SK-N-SH (cell line): Measurements from ENCODE around the gene SLC7A6OS. TPM values are rescaled to one million over a fixed set of nuclear protein-coding genes. Genes with fewer than 3 reads are reported as not detected.
A peak's percentile ranks its signal among the peaks of the same experiment; 100 is the strongest.

Experiments
- CTCF ChIA-PET: fragments of 300-600, 350-600 bp; formaldehyde crosslinking; extraction: SDS; loops from one replicate; lab custom pipeline; 2021; lab: Yijun Ruan, JAX
- POLR2A ChIA-PET: fragments of 350-600 bp; sonication (Branson Sonifier 250); formaldehyde crosslinking; extraction: SDS; loops from one replicate; lab custom pipeline; 2020; ENCODE audit warnings: antibody characterized with exemption, inconsistent platforms; lab: Yijun Ruan, JAX
- DNase-seq: peaks from one replicate; pipeline ENCODE4 v3.0.0; 2012
- H2AFZ ChIP-seq: fragments of 200-600 bp; sonication (generic); 2 replicates; pipeline ENCODE4 v1.8.1; 2016; ENCODE audit warnings: antibody characterized with exemption, mild to moderate bottlenecking, low read depth
- H3F3A ChIP-seq: fragments of 200-600 bp; sonication (generic); replicated peaks from 2 replicates; pipeline ENCODE3; 2016; ENCODE audit warnings: antibody characterized with exemption, mild to moderate bottlenecking; ENCODE audit not compliant: insufficient read depth
- H3K27ac ChIP-seq, 2 experiments: fragments of 200-500 bp in 1 of 2; fragments of 200-600 bp in 1 of 2; sonication (Bioruptor generic) in 1 of 2; sonication (generic), shearing (Covaris generic) in 1 of 2; 2 replicates each; pipeline versions ENCODE4 v1.5.1 to v1.6.1; 2014 to 2016; ENCODE audit warnings: low read depth in 2 of 2, inconsistent platforms in 1 of 2, low read length in 1 of 2, mild to moderate bottlenecking in 1 of 2, mixed read lengths in 1 of 2
- H3K27me3 ChIP-seq: fragments of 200-600 bp; sonication (generic), shearing (Covaris generic); 2 replicates; pipeline ENCODE4 v1.6.1; 2016; ENCODE audit warnings: mixed run types; ENCODE audit not compliant: insufficient read depth
- H3K36me3 ChIP-seq, 2 experiments: fragments of 200-500 bp in 1 of 2; fragments of 200-600 bp in 1 of 2; sonication (Bioruptor generic) in 1 of 2; sonication (generic) in 1 of 2; replicated peaks in 1 of 2; 2 replicates each; pipeline versions ENCODE3 to v1.5.1; 2014 to 2016; ENCODE audit warnings: low read length in 1 of 2, mild to moderate bottlenecking in 1 of 2; ENCODE audit not compliant: insufficient read depth in 2 of 2, control insufficient read depth in 1 of 2
- H3K4me1 ChIP-seq, 2 experiments: fragments of 200-500 bp in 1 of 2; fragments of 200-600 bp in 1 of 2; sonication (Bioruptor generic) in 1 of 2; sonication (generic), shearing (Covaris generic) in 1 of 2; 2 replicates each; pipeline versions ENCODE4 v1.5.1 to v1.6.1; 2014 to 2016; ENCODE audit warnings: low read depth in 1 of 2, low read length in 1 of 2, mixed run types in 1 of 2; ENCODE audit not compliant: insufficient read depth in 2 of 2, control insufficient read depth in 1 of 2
- H3K4me2 ChIP-seq: fragments of 200-600 bp; sonication (generic), shearing (Covaris generic); 2 replicates; pipeline ENCODE4 v1.6.1; 2017; ENCODE audit warnings: mixed run types
- H3K4me3 ChIP-seq, 2 experiments: fragments of 200-500 bp in 1 of 2; fragments of 200-600 bp in 1 of 2; sonication (Bioruptor generic) in 1 of 2; sonication (generic), shearing (Covaris generic) in 1 of 2; 2 replicates each; pipeline versions ENCODE4 v1.5.1 to v1.8.1; 2014 to 2016; ENCODE audit warnings: low read depth in 2 of 2, inconsistent platforms in 1 of 2, low read length in 1 of 2, mild to moderate bottlenecking in 1 of 2, mixed read lengths in 1 of 2, moderate library complexity in 1 of 2
- H3K79me2 ChIP-seq: fragments of 200-600 bp; sonication (generic); 2 replicates; pipeline ENCODE4 v1.8.1; 2017; ENCODE audit warnings: mild to moderate bottlenecking; ENCODE audit not compliant: insufficient read depth
- H3K9ac ChIP-seq: fragments of 200-600 bp; sonication (generic); 2 replicates; pipeline ENCODE4 v1.6.1; 2017; ENCODE audit warnings: mixed run types
- H3K9me2 ChIP-seq: fragments of 200-600 bp; sonication (generic); 2 replicates; pipeline ENCODE4 v1.6.1; 2017; ENCODE audit warnings: mixed run types
- H3K9me3 ChIP-seq: fragments of 200-600 bp; sonication (generic); 2 replicates; pipeline ENCODE4 v1.6.1; 2017; ENCODE audit warnings: mixed run types, mild to moderate bottlenecking, moderate library complexity
- H4K20me1 ChIP-seq: fragments of 200-600 bp; sonication (generic); 2 replicates; pipeline ENCODE4 v1.6.1; 2017; ENCODE audit warnings: mild to moderate bottlenecking, mixed run types; ENCODE audit not compliant: insufficient read depth
- CHD2 ChIP-seq: fragments of 150-350 bp; IDR thresholded peaks from 2 replicates; pipeline ENCODE4 v1.6.1; 2018; ENCODE audit warnings: low read length; ENCODE audit not compliant: partially characterized antibody
- ELF1 ChIP-seq: IDR thresholded peaks from 2 replicates; pipeline ENCODE4 v1.4.0; 2012
- EP300 ChIP-seq, 2 experiments: IDR thresholded peaks; 2 replicates each; pipeline versions ENCODE4 v1.4.0 to v1.6.1; 2012; ENCODE audit warnings: borderline replicate concordance in 1 of 2, low read depth in 1 of 2, low read length in 1 of 2
- EZH2phosphoT487 ChIP-seq: fragments of 200-600 bp; sonication (generic); IDR thresholded peaks from 2 replicates; pipeline ENCODE4 v1.6.1; 2017; ENCODE audit warnings: low read depth, mixed run types, mild to moderate bottlenecking, antibody characterized with exemption, moderate library complexity, borderline replicate concordance
- GABPA ChIP-seq: IDR thresholded peaks from 2 replicates; pipeline ENCODE4 v1.4.0; 2012; ENCODE audit warnings: low read depth, mild to moderate bottlenecking
- MAX ChIP-seq: IDR thresholded peaks from 2 replicates; pipeline ENCODE4 v1.4.0; 2012; ENCODE audit warnings: low read depth
- MEF2A ChIP-seq: IDR thresholded peaks from 2 replicates; pipeline ENCODE4 v1.4.0; 2012; ENCODE audit warnings: low read depth, borderline replicate concordance
- MXI1 ChIP-seq: IDR thresholded peaks from 2 replicates; pipeline ENCODE4 v1.6.1; 2012; ENCODE audit warnings: mild to moderate bottlenecking, low read depth, low read length, improper control_type of control experiment
- NFIC ChIP-seq: IDR thresholded peaks from 2 replicates; pipeline ENCODE4 v1.4.0; 2012; ENCODE audit warnings: borderline replicate concordance
- NRF1 ChIP-seq: IDR thresholded peaks from 2 replicates; pipeline ENCODE4 v1.6.1; 2012; ENCODE audit warnings: low read depth, mild to moderate bottlenecking, low read length
- RCOR1 ChIP-seq: fragments of 150-350 bp; IDR thresholded peaks from 2 replicates; pipeline ENCODE4 v1.6.1; 2017; ENCODE audit warnings: antibody characterized with exemption, low read length
- RXRA ChIP-seq: IDR thresholded peaks from 2 replicates; pipeline ENCODE4 v1.4.0; 2012; ENCODE audit warnings: low read depth, mild to moderate bottlenecking, borderline replicate concordance
- SMC3 ChIP-seq: IDR thresholded peaks from 2 replicates; pipeline ENCODE4 v1.6.1; 2012; ENCODE audit warnings: low read depth, low read length, improper control_type of control experiment
- TAF1 ChIP-seq: IDR thresholded peaks from 2 replicates; pipeline ENCODE4 v1.6.1; 2012; ENCODE audit warnings: low read depth, mild to moderate bottlenecking, low read length, moderate library complexity, borderline replicate concordance
- TEAD4 ChIP-seq: IDR thresholded peaks from 2 replicates; pipeline ENCODE4 v1.4.0; 2012; ENCODE audit warnings: mild to moderate bottlenecking, borderline replicate concordance; ENCODE audit not compliant: insufficient read depth
- YY1 ChIP-seq: IDR thresholded peaks from 2 replicates; pipeline ENCODE4 v1.4.0; 2012; ENCODE audit warnings: low read depth, mild to moderate bottlenecking
- WGBS: methylation state at CpG from one replicate; pipeline ENCODE4 v1.1.6; 2017; ENCODE audit warnings: low lambda C conversion rate; 5-methylcytosine and 5-hydroxymethylcytosine counted together
- polyA plus RNA-seq, 3 experiments: library from polyadenylated mRNA; depleted of rRNA; stranded (reverse); fragments of >200 nt; gene quantifications; 2 replicates each; pipeline ENCODE4 v1.2.3, GENCODE V29; 2012
- TF ChIP-seq, protein P1 (sequence below): IDR thresholded peaks from 2 replicates; pipeline ENCODE4; 2012

SLC7A6OS gene
- polyA plus RNA-seq, 1 of the 3 experiments (the other 2 are of a cell fraction) = 6.6 TPM

- Histone ChIP-seq H3K9ac (no peak overlapping the region), H3K36me3 (peaks cover 5 to 42% of the 10 kb centered on the region in 2 experiments), H3K9me3 (no peaks in the 10 kb centered on the region), H3K4me2 (no peak overlapping the region), H3K9me2 (no peaks in the 10 kb centered on the region), H3K4me1 (peaks cover 0 to 10% of the 10 kb centered on the region in 2 experiments; a peak in 1 of 4 replicates), H3K27me3 (no peaks in the 10 kb centered on the region), H3F3A (no peaks in the 10 kb centered on the region), H3K4me3 (no peak overlapping the region), H3K79me2 (no peaks in the 10 kb centered on the region), H2AFZ (no peak overlapping the region), H4K20me1 (no peaks in the 10 kb centered on the region), H3K27ac (no peak overlapping the region)
- CTCF ChIA-PET = interaction anchor here (1.4 to 2.6 kb wide), 5 partner anchors 25 to 164 kb away, joined by 3 to 11 read pairs (median 6); no protein-coding TSS in a partner anchor
- WGBS = 100% methylated on average over 1 of the region's 5 CpGs
- POLR2A ChIA-PET = no interaction called here
- no peak for TF ChIP-seq YY1
- no peak for TF ChIP-seq CHD2
- TF ChIP-seq NFIC = no peak
- no peak for TF ChIP-seq MAX
- no peak for TF ChIP-seq MXI1
- TF ChIP-seq EP300 (IDR thresholded peaks at IDR 0.05; ENCODE audit: borderline replicate concordance in 1 of 2, low read depth in 1 of 2, low read length in 1 of 2) = no peak
- no peak for TF ChIP-seq EZH2phosphoT487
- TF ChIP-seq ELF1 = no peak
- TF ChIP-seq RCOR1 = no peak
- no peak for TF ChIP-seq MEF2A
- TF ChIP-seq TAF1 = no peak
- TF ChIP-seq, protein P1, sequence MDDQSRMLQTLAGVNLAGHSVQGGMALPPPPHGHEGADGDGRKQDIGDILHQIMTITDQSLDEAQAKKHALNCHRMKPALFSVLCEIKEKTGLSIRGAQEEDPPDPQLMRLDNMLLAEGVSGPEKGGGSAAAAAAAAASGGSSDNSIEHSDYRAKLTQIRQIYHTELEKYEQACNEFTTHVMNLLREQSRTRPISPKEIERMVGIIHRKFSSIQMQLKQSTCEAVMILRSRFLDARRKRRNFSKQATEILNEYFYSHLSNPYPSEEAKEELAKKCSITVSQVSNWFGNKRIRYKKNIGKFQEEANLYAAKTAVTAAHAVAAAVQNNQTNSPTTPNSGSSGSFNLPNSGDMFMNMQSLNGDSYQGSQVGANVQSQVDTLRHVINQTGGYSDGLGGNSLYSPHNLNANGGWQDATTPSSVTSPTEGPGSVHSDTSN = no peak
- TF ChIP-seq RXRA = no peak
- TF ChIP-seq GABPA = no peak
- no peak for TF ChIP-seq SMC3
- no peak for TF ChIP-seq TEAD4
- no peak for TF ChIP-seq NRF1
- DNase-seq = peak; percentile 34
Observed at GRCh38 chr16:68356919-68357286, 46.2 kb upstream of the SLC7A6OS start.

GRCh38 chr16:68356249-68356918, 45.6 kb upstream of the SLC7A6OS start:
- Histone ChIP-seq H3K36me3 (peaks cover 5 to 47% of the 10 kb centered on the region in 2 experiments), H3K9ac (no peak overlapping the region)
- TF ChIP-seq MXI1 = no peak
- TF ChIP-seq, protein P1 = no peak
- TF ChIP-seq, all 33 proteins: peak for 0
- Histone ChIP-seq H3K27me3 (no peaks in the 10 kb centered on the region), H3K4me2 (no peak overlapping the region), H3K9me2 (no peaks in the 10 kb centered on the region), H2AFZ (no peak overlapping the region), H3F3A (no peaks in the 10 kb centered on the region), H3K27ac (no peak overlapping the region), H3K79me2 (no peaks in the 10 kb centered on the region), H3K4me3 (no peak overlapping the region), H4K20me1 (no peaks in the 10 kb centered on the region), H3K4me1 (peaks cover 0 to 4% of the 10 kb centered on the region in 2 experiments; a peak in 1 of 4 replicates), H3K9me3 (no peaks in the 10 kb centered on the region)
- WGBS = 94% methylated on average over 5 of the region's 28 CpGs
- CTCF ChIA-PET = interaction anchor here (0.9 to 2.6 kb wide), 11 partner anchors 8 to 164 kb away, joined by 3 to 11 read pairs (median 4); no protein-coding TSS in a partner anchor
- POLR2A ChIA-PET = no interaction called here
- peak; percentile 25 for DNase-seq
